Gastroesophageal sphincter (tissue), 4 donors: Measurements from ENCODE around the gene MYADM. TPM values are rescaled to one million over a fixed set of nuclear protein-coding genes. Genes with fewer than 3 reads are reported as not detected.

Source experiments
- ATAC-seq: fragments of 150-250 bp; one replicate; pipeline ENCODE4 v1.9.1; 2016; ENCODE audit warnings: mild to moderate bottlenecking, moderate library complexity
- H3K27ac ChIP-seq, 4 donors: fragments of 200-600 bp; sonication (generic) in 3 of 4; 1 replicate in 3 of 4; 2 replicates in 1 of 4; pipeline ENCODE4 v1.5.1; 2016 to 2019
- H3K27me3 ChIP-seq: fragments of 200-600 bp; sonication (generic); one replicate; pipeline ENCODE4 v1.5.1; 2019
- H3K36me3 ChIP-seq, 2 donors: fragments of 200-600 bp; sonication (generic); one replicate each; pipeline ENCODE4 v1.5.1; 2019; ENCODE audit warnings: control low read depth in 1 of 2
- H3K4me1 ChIP-seq, 3 donors: fragments of 200-600 bp; sonication (generic); 1 replicate in 2 of 3; 2 replicates in 1 of 3; pipeline ENCODE4 v1.5.1; 2016 to 2019; ENCODE audit warnings: control low read depth in 2 of 3
- H3K4me3 ChIP-seq, 2 donors: fragments of 200-600 bp; sonication (generic); one replicate each; pipeline ENCODE4 v1.5.1; 2019; ENCODE audit warnings: mild to moderate bottlenecking in 1 of 2, moderate library complexity in 1 of 2
- H3K9me3 ChIP-seq, 3 donors: fragments of 200-600 bp; sonication (generic); one replicate each; pipeline ENCODE4 v1.5.1; 2017 to 2019; ENCODE audit warnings: control low read depth in 2 of 3
- EP300 ChIP-seq: sonication (generic); formaldehyde crosslinking; IDR thresholded peaks from one replicate; pipeline ENCODE4 v1.6.1; 2017; ENCODE audit warnings: antibody characterized with exemption, mild to moderate bottlenecking
- POLR2A ChIP-seq, 2 donors: fragments of 450-650 bp; IDR thresholded peaks; one replicate each; pipeline ENCODE4 v1.6.1; 2017; ENCODE audit warnings: antibody characterized with exemption in 2 of 2, mild to moderate bottlenecking in 2 of 2, moderate library complexity in 1 of 2
- POLR2AphosphoS5 ChIP-seq: sonication (generic); formaldehyde crosslinking; IDR thresholded peaks from one replicate; pipeline ENCODE4 v1.6.1; 2017; ENCODE audit warnings: antibody characterized with exemption
- WGBS, 2 donors: methylation state at CpG; one replicate each; pipeline ENCODE4 v1.1.5; 2018; ENCODE audit warnings: low coverage in 1 of 2; 5-methylcytosine and 5-hydroxymethylcytosine counted together
- total RNA-seq, 4 donors: library from RNA; depleted of rRNA; stranded (reverse); fragments of >200 nt; gene quantifications; one replicate each; pipeline ENCODE4 v1.1.0, GENCODE V29; 2016
- TF ChIP-seq, protein P1 (sequence below), 4 experiments: fragments of 200-600 bp in 2 of 4; fragments of 450-650 bp in 2 of 4; sonication (generic) in 1 of 4; IDR thresholded peaks; one replicate each; pipeline ENCODE4 v1.5.1; 2017 to 2019; ENCODE audit warnings: antibody characterized with exemption in 4 of 4, mild to moderate bottlenecking in 2 of 4, moderate library complexity in 2 of 4

The MYADM gene
- total RNA-seq, 4 donors from 2014 or later, result 103 to 355 (median 140) TPM

DNA sequence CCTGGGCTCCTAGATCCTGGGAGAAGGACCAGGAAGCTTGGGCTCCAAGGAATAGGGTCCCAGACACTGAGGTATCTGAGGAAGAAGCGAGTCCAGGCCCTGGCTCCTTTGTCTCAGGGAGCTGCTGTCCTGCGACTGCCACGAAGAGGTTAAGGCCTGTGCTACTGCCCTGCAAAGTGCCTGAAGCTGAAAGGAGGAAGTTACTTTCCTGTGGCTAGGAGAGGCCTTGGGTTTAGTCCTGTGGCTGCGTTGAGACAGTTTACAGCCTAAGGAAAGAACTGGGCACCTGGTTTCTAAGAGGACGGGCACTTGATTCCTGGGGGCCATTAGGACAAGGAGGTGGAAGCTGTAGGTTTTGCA lies 2.8 kb downstream of the MYADM start:
- H3K36me3 ChIP-seq, result peaks cover 0 to 51% of the 10 kb centered on the region in 2 donors
- peaks cover 0 to 80% (median 58%) of the 10 kb centered on the region in 3 donors for H3K4me1 ChIP-seq
- 7 to 10% methylated on average over 2 to 5 of the region's 5 CpGs for WGBS, 2 donors
- ATAC-seq, result no peak
- TF ChIP-seq POLR2AphosphoS5, result no peak
- TF ChIP-seq, protein P1, sequence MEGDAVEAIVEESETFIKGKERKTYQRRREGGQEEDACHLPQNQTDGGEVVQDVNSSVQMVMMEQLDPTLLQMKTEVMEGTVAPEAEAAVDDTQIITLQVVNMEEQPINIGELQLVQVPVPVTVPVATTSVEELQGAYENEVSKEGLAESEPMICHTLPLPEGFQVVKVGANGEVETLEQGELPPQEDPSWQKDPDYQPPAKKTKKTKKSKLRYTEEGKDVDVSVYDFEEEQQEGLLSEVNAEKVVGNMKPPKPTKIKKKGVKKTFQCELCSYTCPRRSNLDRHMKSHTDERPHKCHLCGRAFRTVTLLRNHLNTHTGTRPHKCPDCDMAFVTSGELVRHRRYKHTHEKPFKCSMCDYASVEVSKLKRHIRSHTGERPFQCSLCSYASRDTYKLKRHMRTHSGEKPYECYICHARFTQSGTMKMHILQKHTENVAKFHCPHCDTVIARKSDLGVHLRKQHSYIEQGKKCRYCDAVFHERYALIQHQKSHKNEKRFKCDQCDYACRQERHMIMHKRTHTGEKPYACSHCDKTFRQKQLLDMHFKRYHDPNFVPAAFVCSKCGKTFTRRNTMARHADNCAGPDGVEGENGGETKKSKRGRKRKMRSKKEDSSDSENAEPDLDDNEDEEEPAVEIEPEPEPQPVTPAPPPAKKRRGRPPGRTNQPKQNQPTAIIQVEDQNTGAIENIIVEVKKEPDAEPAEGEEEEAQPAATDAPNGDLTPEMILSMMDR (IDR thresholded peaks at IDR 0.05), result no peak
- TF ChIP-seq EP300, result no peak
- TF ChIP-seq POLR2A (IDR thresholded peaks at IDR 0.05), result no peak
- H3K27me3 ChIP-seq, result no peaks in the 10 kb centered on the region
- no peaks in the 10 kb centered on the region for H3K9me3 ChIP-seq
- peak overlapping the region; percentile 4 to 98 (median 96) for H3K27ac ChIP-seq
- H3K4me3 ChIP-seq, result peak overlapping the region; percentile 51 to 99

DNA sequence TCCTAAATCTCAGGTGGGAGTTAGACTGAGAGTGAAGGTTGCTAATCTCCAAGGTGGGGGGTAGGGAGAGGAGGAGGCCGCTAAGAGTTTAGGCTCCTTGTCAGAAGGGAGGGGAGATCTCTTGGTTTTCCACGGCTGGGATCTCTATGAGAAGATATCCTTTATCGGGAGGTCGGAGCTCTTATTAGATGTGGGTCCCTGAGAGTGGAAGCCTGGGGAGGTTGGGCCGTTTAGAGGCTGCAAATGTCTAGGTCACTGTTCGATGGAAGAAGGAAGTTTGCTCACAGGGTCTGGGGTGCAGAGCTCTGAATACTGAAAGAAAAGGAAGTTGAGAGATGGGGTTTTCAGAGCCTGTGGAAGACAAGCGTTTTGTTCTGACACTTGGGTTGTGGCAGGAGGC lies 3.8 kb downstream of the MYADM start:
- peaks cover 0 to 59% of the 10 kb centered on the region in 2 donors for H3K36me3 ChIP-seq
- H3K27ac ChIP-seq, result peak overlapping the region in 3 of 4 donors; percentile 95 to 98 (median 98)
- 18 to 24% methylated on average over 6 to 7 of the region's 7 CpGs for WGBS, 2 donors
- no peaks in the 10 kb centered on the region for H3K9me3 ChIP-seq
- no peak for TF ChIP-seq POLR2A (IDR thresholded peaks at IDR 0.05)
- no peak for TF ChIP-seq EP300
- TF ChIP-seq POLR2AphosphoS5, result no peak
- TF ChIP-seq, protein P1 (IDR thresholded peaks at IDR 0.05), result no peak
- ATAC-seq, result no peak
- H3K4me1 ChIP-seq, result peaks cover 0 to 80% (median 51%) of the 10 kb centered on the region in 3 donors
- H3K4me3 ChIP-seq, result peak overlapping the region in 1 of 2 donors; percentile 99
- no peaks in the 10 kb centered on the region for H3K27me3 ChIP-seq

DNA sequence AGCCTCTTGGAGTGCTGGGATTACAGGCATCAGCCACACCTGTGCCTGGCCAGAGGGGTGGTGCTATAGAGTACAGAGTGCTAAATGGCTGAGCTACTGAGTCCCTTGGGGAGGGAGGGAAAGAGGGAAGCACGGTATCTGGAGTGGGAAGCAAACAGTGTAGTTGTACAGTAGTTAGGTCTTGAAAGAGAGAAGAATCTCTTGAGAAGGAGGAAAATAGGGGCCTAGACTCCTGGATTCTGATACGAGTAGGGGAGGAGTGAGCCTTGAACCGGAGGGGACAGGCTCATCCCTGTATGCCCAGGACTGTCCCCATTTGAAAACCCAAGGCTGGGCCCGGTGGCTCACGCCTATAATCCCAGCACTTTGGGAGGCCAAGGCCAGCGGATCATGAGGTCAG lies 5.1 kb downstream of the MYADM start:
- Histone ChIP-seq H3K4me1 (peaks cover 0 to 80% (median 45%) of the 10 kb centered on the region in 3 donors), H3K27ac (peak overlapping the region in 2 of 4 donors; percentile 16 to 98), H3K36me3 (peaks cover 0 to 59% of the 10 kb centered on the region in 2 donors), H3K9me3 (no peaks in the 10 kb centered on the region), H3K4me3 (no peak overlapping the region), H3K27me3 (no peaks in the 10 kb centered on the region)
- WGBS, 2 donors, result 29 to 50% methylated on average over 3 to 6 of the region's 6 CpGs
- TF ChIP-seq, protein P1 (IDR thresholded peaks at IDR 0.05), result no peak
- no peak for TF ChIP-seq POLR2A (IDR thresholded peaks at IDR 0.05)
- TF ChIP-seq POLR2AphosphoS5, result no peak
- TF ChIP-seq EP300, result no peak
- ATAC-seq, result no peak

DNA sequence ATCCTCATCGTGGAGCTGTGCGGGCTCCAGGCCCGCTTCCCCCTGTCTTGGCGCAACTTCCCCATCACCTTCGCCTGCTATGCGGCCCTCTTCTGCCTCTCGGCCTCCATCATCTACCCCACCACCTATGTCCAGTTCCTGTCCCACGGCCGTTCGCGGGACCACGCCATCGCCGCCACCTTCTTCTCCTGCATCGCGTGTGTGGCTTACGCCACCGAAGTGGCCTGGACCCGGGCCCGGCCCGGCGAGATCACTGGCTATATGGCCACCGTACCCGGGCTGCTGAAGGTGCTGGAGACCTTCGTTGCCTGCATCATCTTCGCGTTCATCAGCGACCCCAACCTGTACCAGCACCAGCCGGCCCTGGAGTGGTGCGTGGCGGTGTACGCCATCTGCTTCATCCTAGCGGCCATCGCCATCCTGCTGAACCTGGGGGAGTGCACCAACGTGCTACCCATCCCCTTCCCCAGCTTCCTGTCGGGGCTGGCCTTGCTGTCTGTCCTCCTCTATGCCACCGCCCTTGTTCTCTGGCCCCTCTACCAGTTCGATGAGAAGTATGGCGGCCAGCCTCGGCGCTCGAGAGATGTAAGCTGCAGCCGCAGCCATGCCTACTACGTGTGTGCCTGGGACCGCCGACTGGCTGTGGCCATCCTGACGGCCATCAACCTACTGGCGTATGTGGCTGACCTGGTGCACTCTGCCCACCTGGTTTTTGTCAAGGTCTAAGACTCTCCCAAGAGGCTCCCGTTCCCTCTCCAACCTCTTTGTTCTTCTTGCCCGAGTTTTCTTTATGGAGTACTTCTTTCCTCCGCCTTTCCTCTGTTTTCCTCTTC lies 6.3 kb downstream of the MYADM start:
- TF ChIP-seq POLR2A (IDR thresholded peaks at IDR 0.05), result no peak
- TF ChIP-seq, protein P1 (IDR thresholded peaks at IDR 0.05), result no peak
- no peak for TF ChIP-seq EP300
- WGBS, 2 donors, result 66 to 73% methylated on average over 14 to 17 of the region's 51 CpGs
- Histone ChIP-seq H3K27ac (no peak overlapping the region), H3K4me1 (peaks cover 0 to 85% (median 49%) of the 10 kb centered on the region in 3 donors), H3K9me3 (no peaks in the 10 kb centered on the region), H3K27me3 (peaks cover 5% of the 10 kb centered on the region), H3K4me3 (no peak overlapping the region), H3K36me3 (peaks cover 0 to 59% of the 10 kb centered on the region in 2 donors)
- ATAC-seq, result no peak

DNA sequence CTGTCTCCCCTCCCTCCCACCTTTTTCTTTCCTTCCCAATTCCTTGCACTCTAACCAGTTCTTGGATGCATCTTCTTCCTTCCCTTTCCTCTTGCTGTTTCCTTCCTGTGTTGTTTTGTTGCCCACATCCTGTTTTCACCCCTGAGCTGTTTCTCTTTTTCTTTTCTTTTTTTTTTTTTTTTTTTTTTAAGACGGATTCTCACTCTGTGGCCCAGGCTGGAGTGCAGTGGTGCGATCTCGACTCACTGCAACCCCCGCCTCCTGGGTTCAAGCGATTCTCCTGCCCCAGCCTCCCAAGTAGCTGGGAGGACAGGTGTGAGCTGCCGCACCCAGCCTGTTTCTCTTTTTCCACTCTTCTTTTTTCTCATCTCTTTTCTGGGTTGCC lies 6.9 kb downstream of the MYADM start:
- TF ChIP-seq POLR2A (IDR thresholded peaks at IDR 0.05), result no peak
- TF ChIP-seq POLR2AphosphoS5, result no peak
- TF ChIP-seq EP300, result no peak
- TF ChIP-seq, protein P1 (IDR thresholded peaks at IDR 0.05), result no peak
- no peak for ATAC-seq
- H3K9me3 ChIP-seq, result no peaks in the 10 kb centered on the region
- H3K27me3 ChIP-seq, result peaks cover 11% of the 10 kb centered on the region
- H3K36me3 ChIP-seq, result peaks cover 0 to 59% of the 10 kb centered on the region in 2 donors
- H3K27ac ChIP-seq, result no peak overlapping the region
- H3K4me3 ChIP-seq, result no peak overlapping the region
- H3K4me1 ChIP-seq, result peaks cover 0 to 89% (median 54%) of the 10 kb centered on the region in 3 donors
- 52% methylated on average over 6 of the region's 6 CpGs; no CpG with 5 or more reads in 1 of the 2 donors for WGBS, 2 donors
